OCI-M2 (cell line): ENCODE measurements around the gene PXYLP1.

Experiments
- DNase-seq: peaks from one replicate; lab custom pipeline; 2025; ENCODE audit not compliant: unreplicated experiment; lab: John Stamatoyannopoulos, UW

Gene PXYLP1

DNA sequence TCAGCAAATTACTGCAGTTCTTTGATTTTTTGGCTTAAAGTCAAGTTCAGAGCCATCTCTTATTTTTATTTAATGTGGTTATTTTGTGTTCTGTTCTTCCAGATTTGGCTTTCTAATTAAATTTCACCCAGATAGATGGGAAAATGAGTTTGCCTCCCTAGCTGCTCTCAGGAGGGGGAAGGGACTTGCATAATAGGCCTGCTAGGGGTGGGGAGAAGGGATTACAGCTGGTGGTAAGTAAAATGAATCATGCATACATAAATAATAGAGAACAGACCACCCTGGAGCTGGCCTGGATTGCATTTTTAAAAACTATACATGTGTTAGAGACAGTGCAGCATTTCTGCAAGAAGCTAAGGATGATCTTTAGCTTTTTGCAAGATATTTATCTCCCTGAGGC lies 3.9 kb upstream of the PXYLP1 start:
- DNase-seq = no peak

DNA sequence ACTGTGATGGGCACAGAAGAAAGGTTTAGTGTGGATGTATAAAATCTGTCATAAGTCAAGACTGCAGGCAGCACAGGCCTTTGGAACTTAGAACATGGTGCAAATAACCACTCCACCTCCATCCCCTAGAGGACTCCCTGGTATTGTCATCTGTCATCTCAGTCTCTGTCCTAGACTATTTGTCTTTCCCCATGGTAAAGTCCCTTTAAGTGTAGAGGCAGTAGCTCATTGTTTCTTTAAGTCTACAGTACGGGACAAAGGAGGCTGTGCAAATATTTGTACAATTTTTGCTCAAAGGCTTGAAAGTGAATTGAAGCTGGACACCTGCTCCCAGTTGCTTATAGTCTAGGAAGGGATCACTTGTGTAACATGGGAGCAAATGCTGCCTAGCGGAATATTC lies 3.2 kb upstream of the PXYLP1 start:
- DNase-seq = no peak

DNA sequence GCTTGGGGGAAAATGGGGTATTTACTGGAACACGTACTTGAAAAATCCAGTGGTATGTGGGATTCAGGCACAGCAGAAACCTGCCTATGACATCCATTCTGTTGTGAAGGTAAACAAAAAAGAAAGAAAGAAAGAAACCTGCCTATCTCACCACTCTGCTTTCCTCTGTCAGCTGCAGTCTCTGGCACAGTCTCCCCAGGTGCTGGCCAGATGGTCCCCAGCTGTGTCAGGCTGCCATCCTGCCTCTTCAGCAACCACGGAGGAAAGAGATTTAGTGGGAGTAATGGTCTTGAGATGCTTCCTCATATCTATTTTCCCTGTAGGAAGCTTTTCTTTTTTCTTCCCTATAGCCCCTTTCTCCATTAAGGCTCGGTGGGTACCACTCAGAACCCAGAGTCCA lies 2.5 kb upstream of the PXYLP1 start:
- no peak for DNase-seq

DNA sequence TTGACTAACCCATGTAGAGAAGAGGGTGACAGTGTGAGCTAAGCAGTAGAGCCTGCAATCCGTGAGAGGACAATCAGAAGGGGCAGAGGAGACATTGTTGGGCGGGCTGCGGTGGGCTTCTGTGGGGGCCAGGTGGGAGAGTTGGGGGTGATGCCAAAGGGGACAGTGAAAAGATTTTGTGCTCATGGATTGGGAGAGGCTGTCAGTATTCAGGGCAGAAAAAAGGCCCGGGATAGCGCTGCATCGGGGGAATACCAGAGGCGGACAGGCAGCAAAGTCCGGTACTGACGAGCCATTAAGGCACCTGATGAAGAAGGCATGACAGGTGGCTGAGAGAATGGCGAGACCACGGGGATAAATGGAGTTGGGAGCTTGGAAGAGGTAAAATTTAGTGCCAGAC lies 1.3 kb upstream of the PXYLP1 start:
- DNase-seq = no peak

GRCh38 chr3:141231952-141232823 lies 563 bp downstream of the PXYLP1 start:
- no peak for DNase-seq

DNA sequence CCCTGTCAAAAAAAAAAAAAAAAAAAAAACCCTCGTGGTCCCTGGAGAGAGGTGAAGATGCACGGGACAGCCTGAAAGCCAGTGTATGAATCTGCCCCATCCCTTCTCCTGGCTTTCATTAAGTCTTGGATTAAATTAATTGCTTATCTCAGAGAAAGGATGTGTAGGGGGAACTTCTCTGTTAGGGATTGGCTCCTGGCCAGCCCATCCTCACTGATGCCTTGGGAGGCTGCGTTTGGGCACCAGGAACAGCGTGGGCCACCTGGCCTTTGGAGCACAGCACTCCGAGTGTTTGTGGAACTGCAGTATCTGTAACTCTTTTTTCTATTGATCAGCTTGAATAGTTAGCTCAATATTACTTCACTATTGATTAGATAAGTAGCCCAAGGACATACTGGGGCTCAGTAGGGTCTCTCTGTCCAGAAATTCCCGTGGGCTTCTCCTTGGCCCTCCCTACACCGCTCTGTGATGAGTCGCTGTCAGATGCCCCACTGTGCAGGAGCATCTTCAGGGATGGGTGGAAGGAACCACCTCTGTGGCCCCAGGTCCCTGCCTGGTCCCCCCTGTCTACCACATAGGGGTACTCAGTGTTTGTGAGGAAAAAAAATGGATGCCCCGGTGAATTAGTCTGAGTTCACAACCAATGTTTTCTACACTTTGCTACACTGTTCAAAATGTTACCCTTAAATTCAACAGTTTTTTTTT lies 2.0 kb downstream of the PXYLP1 start:
- DNase-seq = no peak

DNA sequence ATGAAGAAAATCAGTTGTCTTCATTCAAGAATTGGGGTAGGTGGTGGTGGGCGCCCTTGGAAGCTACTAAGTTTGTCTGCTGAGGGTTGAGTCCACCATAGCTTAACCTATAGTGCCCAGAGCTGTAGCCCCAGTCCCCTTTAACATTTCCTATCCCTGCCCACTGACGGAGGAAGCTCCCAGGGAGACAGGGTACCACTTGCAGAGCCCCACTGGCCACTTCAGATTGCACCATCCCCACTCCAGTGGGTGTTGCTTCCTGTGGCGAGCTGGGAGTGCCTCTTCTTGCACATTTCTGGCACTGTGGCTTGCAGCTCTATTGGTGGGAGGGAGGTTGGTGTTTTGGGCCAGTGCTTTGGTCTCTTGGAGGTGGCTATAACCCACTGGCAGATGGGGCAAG lies 2.7 kb downstream of the PXYLP1 start:
- DNase-seq = no peak

DNA sequence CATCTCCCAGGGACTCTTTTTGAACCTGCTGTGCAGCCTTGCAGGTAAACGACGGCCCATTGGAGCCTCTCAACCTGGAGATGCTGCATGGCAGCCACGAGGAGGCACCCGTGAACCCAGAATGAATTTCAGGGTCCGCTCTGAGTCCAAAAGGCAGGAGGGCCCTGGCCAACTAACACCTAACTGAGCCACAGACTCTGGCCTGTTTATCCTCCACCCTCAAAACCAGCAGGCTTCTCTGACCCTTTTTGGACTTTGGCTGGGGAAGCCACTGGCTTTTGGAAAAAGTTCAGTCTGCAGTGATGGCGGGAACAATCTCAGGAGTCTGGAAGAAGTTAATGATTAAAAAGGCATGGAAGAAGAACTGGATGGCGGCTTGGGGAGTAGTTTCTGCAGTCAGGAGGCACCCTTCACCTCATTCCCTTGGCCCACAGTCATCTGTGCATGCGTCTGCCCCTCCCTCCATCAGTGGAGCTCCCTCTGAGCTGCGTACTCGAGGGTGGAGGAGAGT lies 4.1 kb downstream of the PXYLP1 start:
- DNase-seq = no peak

GRCh38 chr3:141236361-141236760 lies 4.7 kb downstream of the PXYLP1 start:
- DNase-seq = no peak

- DNase-seq = no peak
Observed at GRCh38 chr3:141237701-141238521, 6.3 kb downstream of the PXYLP1 start.

- DNase-seq = no peak
Observed at GRCh38 chr3:141239511-141240281, 8.1 kb downstream of the PXYLP1 start.

- DNase-seq = no peak
Observed at GRCh38 chr3:141240286-141240685, 8.7 kb downstream of the PXYLP1 start.

DNA sequence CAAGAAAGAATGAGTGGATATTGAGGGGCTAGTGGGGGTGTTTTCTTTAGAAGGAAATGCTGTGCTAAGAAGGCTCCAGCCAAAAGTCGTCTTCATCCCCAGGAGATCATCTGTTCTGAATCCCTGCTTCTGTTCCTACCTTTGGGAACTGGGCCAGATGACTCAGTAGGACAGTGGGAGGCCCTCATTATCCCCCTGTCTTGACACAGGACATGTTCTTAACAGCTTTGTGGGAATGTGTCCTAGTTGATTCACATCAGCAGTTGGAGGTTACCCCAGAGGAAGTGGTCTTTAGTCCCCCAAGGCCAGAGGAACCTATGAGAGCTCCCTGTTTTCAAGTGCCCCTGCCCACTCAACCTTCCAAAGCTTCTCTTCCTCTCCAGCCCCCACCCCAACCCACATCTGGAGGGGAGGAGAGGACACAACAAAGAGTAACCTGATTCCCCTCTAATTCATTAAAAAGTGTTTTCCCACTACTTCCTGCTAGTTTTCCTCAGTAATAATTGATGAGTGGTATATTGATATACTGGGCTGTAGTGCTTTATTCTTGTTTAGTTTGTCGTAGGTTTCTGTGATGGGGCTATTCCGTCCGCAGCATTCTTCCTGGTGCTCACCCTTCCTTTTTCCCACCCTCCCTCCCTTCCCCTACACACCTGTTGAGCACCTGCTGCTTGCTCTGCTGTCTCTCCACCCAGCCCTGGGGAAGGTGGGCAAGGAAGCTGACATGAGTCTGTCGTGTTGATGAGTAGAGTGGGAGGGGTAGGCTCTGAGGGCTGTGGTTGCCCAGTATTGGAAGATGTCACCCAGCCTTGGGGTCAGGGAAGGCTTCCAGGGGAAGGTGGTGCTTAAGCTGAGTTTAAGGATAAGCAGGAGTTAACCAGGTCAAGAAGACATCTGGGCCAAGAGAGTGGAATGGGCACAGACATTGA lies 9.3 kb downstream of the PXYLP1 start:
- no peak for DNase-seq

- no peak for DNase-seq
Observed at GRCh38 chr3:141241616-141242376, 10.2 kb downstream of the PXYLP1 start.

DNA sequence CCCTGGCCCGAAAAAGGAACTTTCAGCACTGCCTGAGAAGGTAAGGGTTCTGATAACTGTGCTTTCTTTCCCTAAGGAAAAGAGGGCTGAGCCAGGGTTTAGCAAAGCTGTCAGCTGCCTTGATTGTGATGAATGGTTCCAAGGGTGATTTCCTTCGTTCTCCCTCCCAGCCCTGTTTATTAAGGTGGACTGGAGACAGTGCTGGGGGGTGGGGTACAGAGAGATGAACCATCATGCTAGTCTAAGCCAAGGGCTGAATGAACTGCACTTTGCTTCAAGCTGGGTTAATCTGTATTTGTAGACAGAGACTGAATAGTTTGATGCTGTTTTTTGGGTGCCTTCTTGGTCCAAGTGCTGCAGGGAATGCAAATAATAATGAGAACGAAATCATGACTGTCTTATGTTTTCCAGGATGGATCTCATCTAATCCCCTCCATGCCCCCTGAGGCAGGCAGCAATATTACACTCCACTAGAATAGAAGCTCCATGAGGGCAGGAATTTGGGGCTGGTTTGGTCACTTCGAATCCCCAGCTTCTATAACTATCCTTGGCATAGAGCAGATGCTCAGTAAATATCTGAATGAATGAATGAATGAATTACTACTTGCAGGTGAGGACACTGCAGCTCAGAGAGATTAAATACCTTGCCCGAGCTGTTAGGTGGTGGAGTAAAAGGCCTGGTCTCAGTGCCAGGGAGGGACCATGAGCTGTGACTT lies 10.9 kb downstream of the PXYLP1 start:
- no peak for DNase-seq

DNA sequence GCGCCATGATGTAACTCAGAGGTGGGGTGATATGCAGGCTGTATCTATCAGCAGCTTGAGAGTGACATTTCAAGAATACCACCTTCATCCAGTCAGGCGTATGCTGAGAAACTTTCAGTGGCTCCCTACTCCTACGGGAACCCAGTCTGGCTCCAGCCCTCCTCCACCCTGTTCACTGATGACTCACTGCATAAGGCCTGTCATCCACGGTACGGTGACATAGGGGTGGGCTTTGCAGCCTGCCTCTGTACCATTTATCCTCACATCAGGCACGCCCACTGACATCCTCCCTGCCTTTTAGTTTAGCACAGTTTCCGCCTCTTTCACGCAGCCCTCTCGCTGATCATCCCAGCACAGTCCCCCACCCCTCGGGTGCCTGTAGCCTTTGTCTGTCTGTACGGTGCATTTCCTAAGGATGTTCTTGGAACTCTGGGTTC lies 11.7 kb downstream of the PXYLP1 start:
- DNase-seq = no peak

DNA sequence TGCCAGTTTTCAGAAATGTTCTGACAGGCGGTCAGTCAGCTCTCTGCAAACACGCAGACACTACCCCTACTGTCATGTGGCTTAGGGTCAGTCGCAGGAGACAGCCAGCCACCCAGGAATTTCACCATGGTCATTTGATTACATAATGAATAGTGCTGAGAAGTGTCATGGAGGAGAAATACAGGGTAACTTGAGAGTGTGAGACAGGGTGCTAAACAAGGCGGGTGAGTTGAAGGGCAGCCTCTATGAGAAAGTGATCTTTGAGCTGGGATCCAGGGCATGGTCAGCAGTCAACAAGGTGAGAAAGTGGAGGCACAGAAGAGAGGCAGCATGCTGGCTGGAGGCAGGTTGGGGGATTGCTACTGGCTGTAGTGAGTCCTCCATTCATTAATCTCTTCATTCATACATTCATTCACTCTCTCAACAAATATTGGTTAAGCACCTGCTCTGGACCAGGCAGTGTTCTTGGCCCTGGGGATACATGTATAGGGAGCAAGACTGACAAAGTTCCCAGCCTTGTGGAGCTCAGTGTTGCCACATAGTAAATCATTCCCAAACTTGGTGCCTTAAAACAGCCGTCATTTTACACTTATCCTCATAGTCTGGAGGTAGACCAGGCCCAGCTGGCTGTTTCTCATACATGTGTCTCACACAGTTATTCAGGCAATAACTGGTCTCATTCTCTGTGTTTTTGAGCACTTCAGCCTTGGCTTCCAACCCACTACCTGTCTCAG lies 14.8 kb downstream of the PXYLP1 start:
- no peak for DNase-seq

- DNase-seq = no peak
Observed at GRCh38 chr3:141246958-141247301, 15.3 kb downstream of the PXYLP1 start.
